ENCODE results near the gene CFLAR. TPM values are rescaled to one million over a fixed set of nuclear protein-coding genes. Genes with fewer than 3 reads are reported as not detected.
A peak's percentile ranks its signal among the peaks of the same experiment; 100 is the strongest.

CFLAR gene
- total RNA-seq, 1 donor from 2014 or later = 241 TPM

DNA sequence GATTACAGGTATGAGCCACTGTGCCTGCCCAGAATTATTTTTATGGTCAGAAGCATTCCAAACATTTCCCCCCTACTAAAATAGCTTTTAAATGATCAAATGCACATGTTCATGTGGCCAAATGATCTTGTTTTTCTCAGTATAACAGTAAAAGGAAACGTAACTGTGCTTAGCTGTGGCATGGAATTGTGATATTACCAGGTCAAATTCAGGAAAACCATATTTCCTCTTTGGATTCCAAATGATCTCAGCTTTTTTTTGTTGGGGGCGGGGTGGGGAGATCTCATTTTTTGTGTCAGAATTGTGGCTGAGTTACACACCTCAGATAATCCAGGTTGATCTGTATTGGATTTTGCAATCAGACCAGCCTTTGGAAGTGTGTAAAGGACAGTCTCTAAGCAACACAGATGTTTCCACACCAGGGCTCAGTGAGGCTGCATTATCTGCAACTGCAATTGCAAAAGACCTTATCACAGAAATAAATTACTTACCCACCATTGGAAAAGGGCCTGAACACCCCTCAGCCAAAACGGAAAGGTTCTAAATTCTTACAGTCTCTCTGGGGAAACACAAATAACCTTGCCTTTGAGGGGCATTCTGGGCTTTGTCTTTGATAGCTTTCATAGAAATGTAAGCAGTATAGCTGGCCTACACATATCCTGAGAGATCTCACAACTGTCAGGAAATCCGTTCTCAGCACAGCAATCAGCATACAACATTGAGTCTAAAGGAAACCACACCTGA, 75.3 kb downstream of the CFLAR start:
- H3K9me3 Mint-ChIP-seq (ENCODE audit: unreplicated experiment) = no peaks in the 10 kb centered on the region
- TF ChIP-seq CTCF (IDR thresholded peaks at IDR 0.05; ENCODE audit: unreplicated experiment) = no peak
- no peaks in the 10 kb centered on the region for H3K27me3 Mint-ChIP-seq (ENCODE audit: unreplicated experiment)

GRCh38 chr2:201194097-201194496, 78.1 kb downstream of the CFLAR start:
- Mint-ChIP-seq H3K27ac (ENCODE audit: unreplicated experiment) (peak overlapping the region; percentile 24), H3K27me3 (ENCODE audit: unreplicated experiment) (no peaks in the 10 kb centered on the region), H3K4me3 (ENCODE audit: unreplicated experiment) (no peak overlapping the region), H3K4me1 (ENCODE audit: unreplicated experiment) (peaks cover 24% of the 10 kb centered on the region), H3K9me3 (ENCODE audit: unreplicated experiment) (no peaks in the 10 kb centered on the region), H3K36me3 (ENCODE audit: low read depth, unreplicated experiment) (peaks cover 29% of the 10 kb centered on the region)
- DNase-seq (ENCODE audit: low spot score) = no peak
- no peak for TF ChIP-seq CTCF (IDR thresholded peaks at IDR 0.05; ENCODE audit: unreplicated experiment)

More for the DNA sequence above, 75.3 kb downstream of the CFLAR start:
- Mint-ChIP-seq H3K36me3 (ENCODE audit: low read depth, unreplicated experiment) (peaks cover 38% of the 10 kb centered on the region), H3K4me1 (ENCODE audit: unreplicated experiment) (peaks cover 26% of the 10 kb centered on the region), H3K27ac (ENCODE audit: unreplicated experiment) (peak overlapping the region; percentile 95), H3K4me3 (ENCODE audit: unreplicated experiment) (peak overlapping the region; percentile 6)
- DNase-seq (ENCODE audit: low spot score) = peak; percentile 18

GRCh38 chr2:201195331-201195730, 79.4 kb downstream of the CFLAR start:
- peaks cover 20% of the 10 kb centered on the region for H3K4me1 Mint-ChIP-seq (ENCODE audit: unreplicated experiment)

DNA sequence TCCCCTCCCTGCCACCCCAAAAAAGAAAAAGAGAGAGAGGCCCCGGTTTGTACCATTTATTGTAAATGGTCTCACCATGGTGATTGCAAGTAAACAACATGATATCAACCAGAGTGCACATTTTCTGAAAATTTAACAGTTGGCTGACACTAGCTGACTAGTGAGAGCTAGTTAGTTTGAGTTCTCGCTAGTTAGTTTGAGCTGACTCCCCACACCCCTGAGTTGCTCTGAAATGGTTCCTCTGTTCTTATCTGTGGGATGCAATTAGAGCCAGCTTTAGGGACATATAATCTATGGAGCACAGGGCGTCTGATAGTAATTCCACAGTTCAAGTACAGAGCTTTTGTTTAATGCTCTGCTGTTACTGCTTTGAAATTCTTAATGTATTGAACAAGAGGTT, 80.0 kb downstream of the CFLAR start:
- DNase-seq (ENCODE audit: low spot score) = no peak
- Mint-ChIP-seq H3K27me3 (ENCODE audit: unreplicated experiment) (no peaks in the 10 kb centered on the region), H3K4me3 (ENCODE audit: unreplicated experiment) (no peak overlapping the region), H3K27ac (ENCODE audit: unreplicated experiment) (no peak overlapping the region), H3K4me1 (ENCODE audit: unreplicated experiment) (peaks cover 16% of the 10 kb centered on the region), H3K36me3 (ENCODE audit: low read depth, unreplicated experiment) (peaks cover 35% of the 10 kb centered on the region), H3K9me3 (ENCODE audit: unreplicated experiment) (no peaks in the 10 kb centered on the region)
- no peak for TF ChIP-seq CTCF (IDR thresholded peaks at IDR 0.05; ENCODE audit: unreplicated experiment)

More at GRCh38 chr2:201195331-201195730, 79.4 kb downstream of the CFLAR start:
- Mint-ChIP-seq H3K27ac (ENCODE audit: unreplicated experiment) (peak overlapping the region; percentile 57), H3K4me3 (ENCODE audit: unreplicated experiment) (no peak overlapping the region), H3K36me3 (ENCODE audit: low read depth, unreplicated experiment) (peaks cover 35% of the 10 kb centered on the region), H3K27me3 (ENCODE audit: unreplicated experiment) (no peaks in the 10 kb centered on the region), H3K9me3 (ENCODE audit: unreplicated experiment) (no peaks in the 10 kb centered on the region)
- no peak for TF ChIP-seq CTCF (IDR thresholded peaks at IDR 0.05; ENCODE audit: unreplicated experiment)
- DNase-seq (ENCODE audit: low spot score) = no peak

DNA sequence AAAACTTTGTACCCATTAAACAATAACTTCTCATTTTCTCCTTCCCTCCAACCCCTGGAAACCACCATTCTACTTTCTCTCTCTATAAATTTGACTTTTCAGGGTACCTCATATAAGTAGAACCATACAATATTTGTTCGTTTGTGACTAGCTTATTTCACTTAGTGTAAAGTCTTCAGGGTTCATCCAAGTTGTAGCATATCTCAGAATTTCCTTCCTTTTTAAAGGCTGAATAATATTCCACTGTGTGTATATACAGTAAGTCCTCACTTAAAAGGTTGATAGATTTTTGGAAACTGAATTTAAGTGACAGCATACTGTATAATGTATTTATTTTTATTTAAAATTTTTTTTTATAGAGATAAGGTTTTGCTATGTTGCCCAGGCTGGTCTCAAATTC, 80.8 kb downstream of the CFLAR start:
- H3K9me3 Mint-ChIP-seq (ENCODE audit: unreplicated experiment) = no peaks in the 10 kb centered on the region

More for the DNA sequence above, 80.8 kb downstream of the CFLAR start:
- no peak overlapping the region for H3K27ac Mint-ChIP-seq (ENCODE audit: unreplicated experiment)
- DNase-seq (ENCODE audit: low spot score) = no peak
- H3K4me1 Mint-ChIP-seq (ENCODE audit: unreplicated experiment) = peaks cover 10% of the 10 kb centered on the region
- no peak overlapping the region for H3K4me3 Mint-ChIP-seq (ENCODE audit: unreplicated experiment)
- H3K36me3 Mint-ChIP-seq (ENCODE audit: low read depth, unreplicated experiment) = peaks cover 41% of the 10 kb centered on the region
- no peaks in the 10 kb centered on the region for H3K27me3 Mint-ChIP-seq (ENCODE audit: unreplicated experiment)
- TF ChIP-seq CTCF (IDR thresholded peaks at IDR 0.05; ENCODE audit: unreplicated experiment) = no peak
